Measurements from ENCODE around the gene E2F7. TPM values are rescaled to one million over a fixed set of nuclear protein-coding genes. Genes with fewer than 3 reads are reported as not detected.

The E2F7 gene
- total and polyA plus RNA-seq, 2 of the 13 experiments (the other 11 are each of a cell fraction or from before 2014, with no cell fraction given): 1.7 to 7.3 TPM

- H2AFZ ChIP-seq (ENCODE audit: low read length): no peak overlapping the region
- ATAC-seq: no peak
- no peaks in the 10 kb centered on the region for H3K9me3 ChIP-seq (ENCODE audit: low read length)
- WGBS (ENCODE audit: low lambda C conversion rate): 0% methylated on average over 4 of the region's 4 CpGs
- FAIRE-seq: no peak
- H3K9ac ChIP-seq (ENCODE audit: insufficient read depth, low read depth, low read length): no peak overlapping the region
- in situ Hi-C loops (cut with HindIII; ENCODE audit: extremely low pct_ligation_motif_present, low pct_unique_long_range_greater_than_20kb): no loop called here
- ChIA-PET CTCF (ENCODE audit: low intra/inter-chr PET ratio, low total read pairs) (no interaction called here), POLR2A (no interaction called here)
- BruUV-seq (replicated peaks): no TSS peak
- H4K20me1 ChIP-seq (ENCODE audit: insufficient read depth, low read length): no peaks in the 10 kb centered on the region
- intact Hi-C loops (cut with micrococcal nuclease; ENCODE audit: unreplicated experiment): no loop called here
- H3K4me3 ChIP-seq (replicated peaks in 1 of 3; ENCODE audit: insufficient read depth in 1 of 3, low read depth in 2 of 3, low read length in 3 of 3): no peak overlapping the region
- TF ChIP-seq DNMT3B (CRISPR knock-in tag; conservative IDR thresholded peaks at IDR 0.05) (no peak), CENPX (CRISPR knock-in tag; IDR thresholded peaks at IDR 0.05) (no peak), ZNF121 (CRISPR knock-in tag; IDR thresholded peaks at IDR 0.05) (no peak), KLF13 (CRISPR knock-in tag; IDR thresholded peaks at IDR 0.05) (no peak), KMT2A (CRISPR knock-in tag; IDR thresholded peaks at IDR 0.05) (no peak), NR2F1 (CRISPR knock-in tag; IDR thresholded peaks at IDR 0.05) (no peak), ZNF225 (CRISPR knock-in tag; IDR thresholded peaks at IDR 0.05) (no peak), SP2 (CRISPR knock-in tag; IDR thresholded peaks at IDR 0.05) (no peak), ETV6 (CRISPR knock-in tag; conservative IDR thresholded peaks at IDR 0.05) (no peak), ZBTB38 (CRISPR knock-in tag; IDR thresholded peaks at IDR 0.05) (no peak), MEIS1 (CRISPR knock-in tag; IDR thresholded peaks at IDR 0.05; ENCODE audit: borderline replicate concordance) (no peak), HOXA3 (CRISPR knock-in tag; IDR thresholded peaks at IDR 0.05) (no peak), HNRNPL (IDR thresholded peaks at IDR 0.05; ENCODE audit: low read depth, low read length) (no peak), CEBPB (IDR thresholded peaks at IDR 0.05; ENCODE audit: borderline replicate concordance, low read depth, low read length) (no peak)
- TF ChIP-seq, protein P1, sequence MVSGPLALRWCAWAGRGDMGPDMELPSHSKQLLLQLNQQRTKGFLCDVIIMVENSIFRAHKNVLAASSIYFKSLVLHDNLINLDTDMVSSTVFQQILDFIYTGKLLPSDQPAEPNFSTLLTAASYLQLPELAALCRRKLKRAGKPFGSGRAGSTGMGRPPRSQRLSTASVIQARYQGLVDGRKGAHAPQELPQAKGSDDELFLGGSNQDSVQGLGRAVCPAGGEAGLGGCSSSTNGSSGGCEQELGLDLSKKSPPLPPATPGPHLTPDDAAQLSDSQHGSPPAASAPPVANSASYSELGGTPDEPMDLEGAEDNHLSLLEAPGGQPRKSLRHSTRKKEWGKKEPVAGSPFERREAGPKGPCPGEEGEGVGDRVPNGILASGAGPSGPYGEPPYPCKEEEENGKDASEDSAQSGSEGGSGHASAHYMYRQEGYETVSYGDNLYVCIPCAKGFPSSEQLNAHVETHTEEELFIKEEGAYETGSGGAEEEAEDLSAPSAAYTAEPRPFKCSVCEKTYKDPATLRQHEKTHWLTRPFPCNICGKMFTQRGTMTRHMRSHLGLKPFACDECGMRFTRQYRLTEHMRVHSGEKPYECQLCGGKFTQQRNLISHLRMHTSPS (CRISPR knock-in tag; IDR thresholded peaks at IDR 0.05; ENCODE audit: low read depth): no peak
- H3K27me3 ChIP-seq (ENCODE audit: control insufficient read depth in 1 of 2, insufficient read depth in 2 of 2, low read length in 2 of 2): no peaks in the 10 kb centered on the region
- no peak overlapping the region for H3K4me2 ChIP-seq (ENCODE audit: low read depth, low read length)
- DNase-seq (ENCODE audit: low spot score): no peak
- no peaks in the 10 kb centered on the region for H3K36me3 ChIP-seq (replicated peaks in 1 of 2; ENCODE audit: control insufficient read depth in 1 of 2, insufficient read depth in 2 of 2, low read length in 2 of 2)
- no peaks in the 10 kb centered on the region for H3K4me1 ChIP-seq (ENCODE audit: insufficient read depth, low read length)
- no peaks in the 10 kb centered on the region for H3K79me2 ChIP-seq (ENCODE audit: insufficient read depth, low read length)
- H3K27ac ChIP-seq (ENCODE audit: extremely low read length, insufficient read depth, low read length): no peak overlapping the region
Observed at GRCh38 chr12:76998386-76998785, 67.0 kb downstream of the E2F7 start.
